HepG2 (cell line): Measurements from ENCODE around the gene VKORC1L1. TPM values are rescaled to one million over a fixed set of nuclear protein-coding genes. Genes with fewer than 3 reads are reported as not detected.

Source experiments
- CENPT ChIP-seq: sonication (generic); formaldehyde crosslinking; IDR thresholded peaks from 2 replicates; pipeline ENCODE4 v1.8.0; 2022; ENCODE audit warnings: low read depth, mild to moderate bottlenecking, moderate library complexity, missing genetic modification reagents
- ESRRA ChIP-seq: sonication (generic); formaldehyde crosslinking; IDR thresholded peaks from 2 replicates; pipeline ENCODE4 v1.5.1; 2020; ENCODE audit warnings: mild to moderate bottlenecking, low read depth, missing genetic modification reagents
- HHEX ChIP-seq: IDR thresholded peaks from 2 replicates; pipeline ENCODE4 v1.6.1; 2016; ENCODE audit warnings: control low read depth
- KAT7 ChIP-seq: IDR thresholded peaks from 2 replicates; pipeline ENCODE4 v1.6.1; 2018; ENCODE audit warnings: borderline replicate concordance, missing compliant biosample characterization
- NR2F1 ChIP-seq, 2 experiments: fragments of 450-650 bp in 1 of 2; formaldehyde crosslinking in 1 of 2; IDR thresholded peaks; 2 replicates each; pipeline versions ENCODE4 v1.5.0 to v1.6.1; 2016 to 2020; ENCODE audit warnings: mild to moderate bottlenecking in 1 of 2, missing compliant biosample characterization in 1 of 2, missing genetic modification reagents in 1 of 2, moderate library complexity in 1 of 2
- NR3C1 ChIP-seq: sonication (generic); formaldehyde crosslinking; IDR thresholded peaks from 2 replicates; pipeline ENCODE4 v1.4.0; 2020; ENCODE audit warnings: missing genetic modification reagents
- RARA ChIP-seq: IDR thresholded peaks from 2 replicates; pipeline ENCODE4 v1.6.1; 2016; ENCODE audit warnings: missing genetic modification reagents, missing compliant biosample characterization
- SIN3A ChIP-seq: IDR thresholded peaks from 2 replicates; pipeline ENCODE4 v1.6.1; 2011; ENCODE audit warnings: low read depth, mild to moderate bottlenecking, control low read depth, low read length, borderline replicate concordance
- SMAD9 ChIP-seq: sonication (generic); formaldehyde crosslinking; IDR thresholded peaks from 2 replicates; pipeline ENCODE4 v1.5.1; 2020; ENCODE audit warnings: mild to moderate bottlenecking, missing genetic modification reagents
- SOX13 ChIP-seq, 3 experiments: fragments of 450-650 bp in 1 of 3; sonication (generic) in 1 of 3; formaldehyde crosslinking in 1 of 3; IDR thresholded peaks in 2 of 3; conservative IDR thresholded peaks in 1 of 3; 2 replicates each; pipeline versions ENCODE4 v1.5.0 to v1.6.1; 2016 to 2020; ENCODE audit warnings: antibody characterized with exemption in 1 of 3, mild to moderate bottlenecking in 1 of 3, missing compliant biosample characterization in 1 of 3, missing genetic modification reagents in 1 of 3, moderate library complexity in 1 of 3
- THAP8 ChIP-seq: sonication (generic); formaldehyde crosslinking; IDR thresholded peaks from 2 replicates; pipeline ENCODE4 v1.5.1; 2020; ENCODE audit warnings: missing genetic modification reagents, mild to moderate bottlenecking, borderline replicate concordance
- ZNF574 ChIP-seq: sonication (generic); formaldehyde crosslinking; IDR thresholded peaks from 2 replicates; pipeline ENCODE4 v1.4.0; 2020; ENCODE audit warnings: missing genetic modification reagents
- ZNF770 ChIP-seq: sonication (generic); formaldehyde crosslinking; IDR thresholded peaks from 2 replicates; pipeline ENCODE4 v1.5.0; 2020; ENCODE audit warnings: mild to moderate bottlenecking, missing genetic modification reagents
- ZSCAN21 ChIP-seq: sonication (generic); formaldehyde crosslinking; IDR thresholded peaks from 2 replicates; pipeline ENCODE4 v1.8.0; 2022; ENCODE audit warnings: mild to moderate bottlenecking, missing genetic modification reagents, moderate library complexity, borderline replicate concordance
- polyA plus RNA-seq, 8 experiments: library from polyadenylated mRNA; depleted of rRNA in 3 of 8; stranded (reverse) in 7 of 8; unstranded in 1 of 8; fragments of >200 nt; fragmentation: Illumina TruSeq in 4 of 8; extraction: Trizol in 4 of 8; gene quantifications; 2 replicates each; pipeline versions ENCODE4 v1.2.1 to v1.2.3, GENCODE V29; 2011 to 2016; ENCODE audit warnings: low read depth in 4 of 8, missing spikeins in 1 of 8, mixed read lengths in 1 of 8; ENCODE audit not compliant: insufficient read depth in 1 of 8
- total RNA-seq, 5 experiments: library from RNA; depleted of rRNA; stranded (reverse); fragments of >200 nt; fragmentation: Illumina TruSeq; extraction: Trizol; gene quantifications; 2 replicates each; pipeline ENCODE4 v1.2.3, GENCODE V29; 2016; ENCODE audit warnings: low read depth in 1 of 5
- TF ChIP-seq, protein P1 (sequence below): sonication (generic); formaldehyde crosslinking; IDR thresholded peaks from 2 replicates; pipeline ENCODE4 v1.8.0; 2022; ENCODE audit warnings: missing genetic modification reagents, low read depth, mild to moderate bottlenecking, borderline replicate concordance
- TF ChIP-seq, protein P2 (sequence below): IDR thresholded peaks from 2 replicates; pipeline ENCODE4 v1.6.1; 2016; ENCODE audit warnings: mild to moderate bottlenecking
- TF ChIP-seq, protein P3 (sequence below): sonication (generic); formaldehyde crosslinking; IDR thresholded peaks from 2 replicates; pipeline ENCODE4 v1.5.0; 2020; ENCODE audit warnings: mild to moderate bottlenecking, missing genetic modification reagents, moderate library complexity

VKORC1L1 gene
- total and polyA plus RNA-seq, 2 of the 13 experiments (the other 11 are each of a cell fraction or from before 2014, with no cell fraction given) = 13.9 to 16.5 TPM

GRCh38 chr7:65981965-65982792 lies 109.3 kb downstream of the VKORC1L1 start, which contains the start of gene GUSB (continued):
- TF ChIP-seq ZNF574 (CRISPR knock-in tag) (peak; percentile 94), SMAD9 (CRISPR knock-in tag) (no peak), SOX13 (IDR thresholded peaks at IDR 0.05) (no peak), SOX13 (CRISPR knock-in tag; conservative IDR thresholded peaks at IDR 0.05 in 1 of 2, IDR thresholded peaks at IDR 0.05 in 1 of 2) (peak in 1 of 2 experiments; percentile 53; a peak in 2 of 4 replicates), KAT7 (peak; percentile 93), CENPT (peak; percentile 79; the same call in 1 of the 2 replicates), NR3C1 (CRISPR knock-in tag) (no peak), HHEX (CRISPR knock-in tag) (0 out of 2 replicates have a peak, but pooled peaks have one; percentile 28), ESRRA (CRISPR knock-in tag) (peak; percentile 85), THAP8 (CRISPR knock-in tag) (0 out of 2 replicates have a peak, but pooled peaks have one; percentile 42), ZNF770 (CRISPR knock-in tag) (peak; percentile 78), ZSCAN21 (CRISPR knock-in tag) (peak; percentile 95), RARA (CRISPR knock-in tag) (peak; percentile 56), NR2F1 (CRISPR knock-in tag; IDR thresholded peaks at IDR 0.05) (peak; percentile 54 to 67), SIN3A (peak; percentile 76; the same call in 1 of the 2 replicates)
- TF ChIP-seq, protein P1, sequence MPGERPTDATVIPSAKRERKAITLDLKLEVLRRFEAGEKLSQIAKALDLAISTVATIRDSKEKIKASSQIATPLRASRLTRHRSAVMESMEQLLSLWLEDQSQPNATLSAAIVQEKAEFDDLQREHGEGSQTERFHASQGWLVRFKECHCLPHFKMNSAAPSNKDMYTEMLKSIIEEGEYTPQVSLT (CRISPR knock-in tag) = no peak
- TF ChIP-seq, protein P2, sequence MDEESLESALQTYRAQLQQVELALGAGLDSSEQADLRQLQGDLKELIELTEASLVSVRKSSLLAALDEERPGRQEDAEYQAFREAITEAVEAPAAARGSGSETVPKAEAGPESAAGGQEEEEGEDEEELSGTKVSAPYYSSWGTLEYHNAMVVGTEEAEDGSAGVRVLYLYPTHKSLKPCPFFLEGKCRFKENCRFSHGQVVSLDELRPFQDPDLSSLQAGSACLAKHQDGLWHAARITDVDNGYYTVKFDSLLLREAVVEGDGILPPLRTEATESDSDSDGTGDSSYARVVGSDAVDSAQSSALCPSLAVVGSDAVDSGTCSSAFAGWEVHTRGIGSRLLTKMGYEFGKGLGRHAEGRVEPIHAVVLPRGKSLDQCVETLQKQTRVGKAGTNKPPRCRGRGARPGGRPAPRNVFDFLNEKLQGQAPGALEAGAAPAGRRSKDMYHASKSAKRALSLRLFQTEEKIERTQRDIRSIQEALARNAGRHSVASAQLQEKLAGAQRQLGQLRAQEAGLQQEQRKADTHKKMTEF (CRISPR knock-in tag) = peak; percentile 96
- TF ChIP-seq, protein P3, sequence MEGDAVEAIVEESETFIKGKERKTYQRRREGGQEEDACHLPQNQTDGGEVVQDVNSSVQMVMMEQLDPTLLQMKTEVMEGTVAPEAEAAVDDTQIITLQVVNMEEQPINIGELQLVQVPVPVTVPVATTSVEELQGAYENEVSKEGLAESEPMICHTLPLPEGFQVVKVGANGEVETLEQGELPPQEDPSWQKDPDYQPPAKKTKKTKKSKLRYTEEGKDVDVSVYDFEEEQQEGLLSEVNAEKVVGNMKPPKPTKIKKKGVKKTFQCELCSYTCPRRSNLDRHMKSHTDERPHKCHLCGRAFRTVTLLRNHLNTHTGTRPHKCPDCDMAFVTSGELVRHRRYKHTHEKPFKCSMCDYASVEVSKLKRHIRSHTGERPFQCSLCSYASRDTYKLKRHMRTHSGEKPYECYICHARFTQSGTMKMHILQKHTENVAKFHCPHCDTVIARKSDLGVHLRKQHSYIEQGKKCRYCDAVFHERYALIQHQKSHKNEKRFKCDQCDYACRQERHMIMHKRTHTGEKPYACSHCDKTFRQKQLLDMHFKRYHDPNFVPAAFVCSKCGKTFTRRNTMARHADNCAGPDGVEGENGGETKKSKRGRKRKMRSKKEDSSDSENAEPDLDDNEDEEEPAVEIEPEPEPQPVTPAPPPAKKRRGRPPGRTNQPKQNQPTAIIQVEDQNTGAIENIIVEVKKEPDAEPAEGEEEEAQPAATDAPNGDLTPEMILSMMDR = peak; percentile 7; the same call in 1 of the 2 replicates
